Measurements from ENCODE around the gene PRKCA.

The PRKCA gene

GRCh38 chr17:66775881-66776400 lies 473.5 kb downstream of the PRKCA start:
- Histone ChIP-seq H3K4me1 (ENCODE audit: low read depth, poor library complexity, severe bottlenecking) (no peaks in the 10 kb centered on the region), H3K4me2 (no peak overlapping the region)

GRCh38 chr17:66776999-66777688 lies 474.7 kb downstream of the PRKCA start:
- Histone ChIP-seq H3K4me1 (ENCODE audit: low read depth, poor library complexity, severe bottlenecking) (no peaks in the 10 kb centered on the region), H3K27me3 (ENCODE audit: insufficient read depth, low read depth) (no peaks in the 10 kb centered on the region), H3K9ac (no peak overlapping the region), H2AFZ (ENCODE audit: low read depth) (no peak overlapping the region), H4K20me1 (ENCODE audit: insufficient read depth) (no peaks in the 10 kb centered on the region), H3K27ac (no peak overlapping the region), H3K79me2 (ENCODE audit: insufficient read depth, low read depth) (no peaks in the 10 kb centered on the region), H3K36me3 (ENCODE audit: insufficient read depth) (no peaks in the 10 kb centered on the region), H3K4me3 (IDR thresholded peaks at IDR 0.05; ENCODE audit: insufficient read depth, low read depth, low read length) (no peak overlapping the region), H3K4me2 (no peak overlapping the region)
- no peak for TF ChIP-seq CTCF (conservative IDR thresholded peaks at IDR 0.05; ENCODE audit: low read depth, low read length)

More at GRCh38 chr17:66775881-66776400, 473.5 kb downstream of the PRKCA start:
- TF ChIP-seq CTCF (conservative IDR thresholded peaks at IDR 0.05; ENCODE audit: low read depth, low read length): no peak
- no peaks in the 10 kb centered on the region for H3K36me3 ChIP-seq (ENCODE audit: insufficient read depth)
- H3K27me3 ChIP-seq (ENCODE audit: insufficient read depth, low read depth): no peaks in the 10 kb centered on the region
- no peak overlapping the region for H2AFZ ChIP-seq (ENCODE audit: low read depth)
- H4K20me1 ChIP-seq (ENCODE audit: insufficient read depth): no peaks in the 10 kb centered on the region
- H3K27ac ChIP-seq: no peak overlapping the region
- no peak overlapping the region for H3K4me3 ChIP-seq (IDR thresholded peaks at IDR 0.05; ENCODE audit: insufficient read depth, low read depth, low read length)
- H3K79me2 ChIP-seq (ENCODE audit: insufficient read depth, low read depth): no peaks in the 10 kb centered on the region
- H3K9ac ChIP-seq: no peak overlapping the region

GRCh38 chr17:66777689-66778225 lies 475.3 kb downstream of the PRKCA start:
- Histone ChIP-seq H2AFZ (ENCODE audit: low read depth) (no peak overlapping the region), H3K9ac (no peak overlapping the region), H3K27ac (no peak overlapping the region), H3K4me1 (ENCODE audit: low read depth, poor library complexity, severe bottlenecking) (no peaks in the 10 kb centered on the region), H3K4me3 (IDR thresholded peaks at IDR 0.05; ENCODE audit: insufficient read depth, low read depth, low read length) (no peak overlapping the region), H3K79me2 (ENCODE audit: insufficient read depth, low read depth) (no peaks in the 10 kb centered on the region), H3K27me3 (ENCODE audit: insufficient read depth, low read depth) (no peaks in the 10 kb centered on the region), H4K20me1 (ENCODE audit: insufficient read depth) (no peaks in the 10 kb centered on the region), H3K4me2 (no peak overlapping the region), H3K36me3 (ENCODE audit: insufficient read depth) (no peaks in the 10 kb centered on the region)
- no peak for TF ChIP-seq CTCF (conservative IDR thresholded peaks at IDR 0.05; ENCODE audit: low read depth, low read length)

DNA sequence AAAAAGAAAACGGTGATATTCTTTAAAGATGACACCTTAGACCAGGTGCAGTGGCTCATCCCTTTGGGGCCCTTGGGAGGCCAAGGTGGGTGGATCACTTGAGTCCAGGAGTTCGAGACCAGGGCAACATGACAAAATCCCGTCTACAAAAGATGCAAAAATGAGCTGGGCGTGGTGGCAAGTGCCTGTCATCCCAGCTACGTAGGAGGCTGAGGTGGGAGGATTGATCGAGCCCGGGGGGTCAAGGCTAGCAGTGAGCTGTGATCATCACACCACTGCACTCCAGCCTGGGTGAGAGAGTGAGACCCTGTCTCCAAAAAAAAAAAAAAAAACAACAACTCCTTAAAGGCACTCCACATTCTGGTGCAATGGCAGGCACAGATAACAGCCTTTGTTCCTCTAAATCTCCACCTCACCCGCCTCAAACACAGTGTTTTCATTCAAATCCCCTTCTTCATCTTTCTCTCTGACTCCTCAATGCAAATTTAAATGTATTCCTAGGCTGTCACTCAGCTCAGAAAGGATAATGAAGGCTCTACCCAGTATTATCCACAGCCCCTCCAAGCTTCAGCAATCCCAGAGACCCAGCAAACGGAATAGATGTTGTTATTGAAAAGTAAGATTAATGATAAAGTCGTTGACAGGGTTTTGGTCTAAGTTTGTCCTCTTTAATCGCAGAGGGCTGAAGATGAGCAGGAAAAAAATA lies 476.3 kb downstream of the PRKCA start:
- Histone ChIP-seq H3K79me2 (ENCODE audit: insufficient read depth, low read depth) (no peaks in the 10 kb centered on the region), H4K20me1 (ENCODE audit: insufficient read depth) (no peaks in the 10 kb centered on the region), H3K4me3 (IDR thresholded peaks at IDR 0.05; ENCODE audit: insufficient read depth, low read depth, low read length) (no peak overlapping the region), H3K4me2 (no peak overlapping the region), H3K9ac (no peak overlapping the region), H3K27ac (no peak overlapping the region), H2AFZ (ENCODE audit: low read depth) (no peak overlapping the region), H3K36me3 (ENCODE audit: insufficient read depth) (no peaks in the 10 kb centered on the region), H3K4me1 (ENCODE audit: low read depth, poor library complexity, severe bottlenecking) (no peaks in the 10 kb centered on the region), H3K27me3 (ENCODE audit: insufficient read depth, low read depth) (no peaks in the 10 kb centered on the region)
- no peak for TF ChIP-seq CTCF (conservative IDR thresholded peaks at IDR 0.05; ENCODE audit: low read depth, low read length)
